Measurements from ENCODE around the gene TBKBP1. TPM values are rescaled to one million over a fixed set of nuclear protein-coding genes. Genes with fewer than 3 reads are reported as not detected.

The TBKBP1 gene
- total RNA-seq, 1 donor from 2014 or later = 52.7 TPM

DNA sequence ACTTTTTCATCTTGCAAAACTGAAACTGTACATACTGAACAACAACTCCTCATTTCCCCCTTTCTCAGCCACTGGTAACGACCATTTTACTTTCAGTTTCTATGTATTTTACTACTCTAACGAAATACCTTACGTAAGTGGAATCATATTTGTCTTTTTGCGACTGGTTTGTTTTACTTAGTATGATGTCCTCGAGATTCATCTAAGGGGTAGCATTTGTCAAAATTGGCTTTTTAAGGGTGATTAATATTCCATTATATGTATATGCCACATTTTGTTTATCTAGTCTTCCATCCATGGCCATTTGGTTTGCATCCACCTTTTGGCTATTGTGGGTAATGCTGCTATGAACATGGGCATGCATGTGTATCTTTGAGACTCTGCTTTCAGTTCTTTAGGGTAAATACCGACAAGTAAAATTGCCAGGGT is 33.9 kb upstream of the TBKBP1 start:
- TF ChIP-seq, protein P1, sequence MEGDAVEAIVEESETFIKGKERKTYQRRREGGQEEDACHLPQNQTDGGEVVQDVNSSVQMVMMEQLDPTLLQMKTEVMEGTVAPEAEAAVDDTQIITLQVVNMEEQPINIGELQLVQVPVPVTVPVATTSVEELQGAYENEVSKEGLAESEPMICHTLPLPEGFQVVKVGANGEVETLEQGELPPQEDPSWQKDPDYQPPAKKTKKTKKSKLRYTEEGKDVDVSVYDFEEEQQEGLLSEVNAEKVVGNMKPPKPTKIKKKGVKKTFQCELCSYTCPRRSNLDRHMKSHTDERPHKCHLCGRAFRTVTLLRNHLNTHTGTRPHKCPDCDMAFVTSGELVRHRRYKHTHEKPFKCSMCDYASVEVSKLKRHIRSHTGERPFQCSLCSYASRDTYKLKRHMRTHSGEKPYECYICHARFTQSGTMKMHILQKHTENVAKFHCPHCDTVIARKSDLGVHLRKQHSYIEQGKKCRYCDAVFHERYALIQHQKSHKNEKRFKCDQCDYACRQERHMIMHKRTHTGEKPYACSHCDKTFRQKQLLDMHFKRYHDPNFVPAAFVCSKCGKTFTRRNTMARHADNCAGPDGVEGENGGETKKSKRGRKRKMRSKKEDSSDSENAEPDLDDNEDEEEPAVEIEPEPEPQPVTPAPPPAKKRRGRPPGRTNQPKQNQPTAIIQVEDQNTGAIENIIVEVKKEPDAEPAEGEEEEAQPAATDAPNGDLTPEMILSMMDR (IDR thresholded peaks at IDR 0.05; ENCODE audit: unreplicated experiment) = no peak
- Mint-ChIP-seq H3K9me3 (no peaks in the 10 kb centered on the region), H3K27me3 (ENCODE audit: low read depth) (no peaks in the 10 kb centered on the region), H3K4me1 (no peaks in the 10 kb centered on the region), H3K4me3 (no peak overlapping the region), H3K27ac (no peak overlapping the region), H3K36me3 (peaks cover 40% of the 10 kb centered on the region)
- no peak for DNase-seq (ENCODE audit: low spot score in 2 of 2, unreplicated experiment in 2 of 2)

DNA sequence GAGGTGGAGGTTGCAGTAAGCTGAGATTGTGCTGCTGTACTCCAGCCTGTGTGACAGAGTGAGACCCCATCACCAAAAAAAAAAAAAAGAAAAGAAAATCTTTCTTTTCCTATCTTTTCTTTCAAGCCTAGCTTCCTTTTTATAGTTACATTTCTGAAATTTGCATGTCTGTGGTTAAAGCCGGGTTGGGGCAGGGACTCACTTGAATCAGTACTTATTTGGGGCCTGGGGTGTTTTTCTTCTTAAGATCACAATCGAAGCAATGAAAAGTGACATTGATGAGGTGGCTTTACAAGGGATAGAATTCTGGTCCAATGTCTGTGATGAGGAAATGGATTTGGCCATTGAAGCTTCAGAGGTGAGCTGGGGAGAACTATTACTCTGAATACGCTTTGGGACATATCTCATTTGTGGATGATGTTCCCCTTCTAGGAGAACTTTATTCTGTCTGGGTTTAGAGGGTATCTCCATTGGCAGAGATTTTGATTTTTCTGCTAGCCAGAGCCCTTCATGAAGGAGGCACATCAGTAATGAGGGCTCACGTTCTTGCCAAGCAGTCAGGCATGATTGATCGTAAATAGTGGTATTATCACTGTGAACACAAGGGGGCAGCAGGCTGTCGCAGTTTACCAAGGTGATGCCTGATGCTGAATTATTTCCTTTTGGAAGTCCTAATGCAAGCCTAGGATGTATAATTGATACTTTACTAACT is 29.9 kb upstream of the TBKBP1 start:
- no peaks in the 10 kb centered on the region for H3K4me1 Mint-ChIP-seq
- peak in 1 of 2 experiments; percentile 49 for DNase-seq (ENCODE audit: low spot score in 2 of 2, unreplicated experiment in 2 of 2)
- no peak overlapping the region for H3K4me3 Mint-ChIP-seq
- H3K27me3 Mint-ChIP-seq (ENCODE audit: low read depth) = no peaks in the 10 kb centered on the region
- no peaks in the 10 kb centered on the region for H3K9me3 Mint-ChIP-seq
- TF ChIP-seq, protein P1 (IDR thresholded peaks at IDR 0.05; ENCODE audit: unreplicated experiment) = peak; percentile 79
- peak overlapping the region; percentile 54 for H3K27ac Mint-ChIP-seq
- peaks cover 34% of the 10 kb centered on the region for H3K36me3 Mint-ChIP-seq

DNA sequence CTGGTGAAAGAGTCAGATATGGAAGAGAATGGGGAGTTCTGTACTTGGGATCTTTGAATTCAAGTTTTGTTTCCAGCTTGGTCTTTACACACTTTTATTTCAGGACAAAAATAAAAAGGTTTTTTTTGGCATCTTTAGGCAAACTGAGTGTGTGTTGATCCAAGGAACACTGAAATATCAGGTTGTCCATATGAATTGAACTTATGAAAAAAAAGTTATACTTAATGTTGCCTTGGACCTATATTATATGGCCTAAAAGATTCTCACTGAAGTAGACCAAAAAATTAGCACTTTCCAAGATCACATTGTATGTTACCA is 29.4 kb upstream of the TBKBP1 start:
- DNase-seq (ENCODE audit: low spot score in 2 of 2, unreplicated experiment in 2 of 2) = no peak
- no peak overlapping the region for H3K4me3 Mint-ChIP-seq
- H3K27ac Mint-ChIP-seq = no peak overlapping the region
- no peaks in the 10 kb centered on the region for H3K9me3 Mint-ChIP-seq
- TF ChIP-seq, protein P1 (IDR thresholded peaks at IDR 0.05; ENCODE audit: unreplicated experiment) = peak; percentile 56
- no peaks in the 10 kb centered on the region for H3K4me1 Mint-ChIP-seq
- no peaks in the 10 kb centered on the region for H3K27me3 Mint-ChIP-seq (ENCODE audit: low read depth)
- peaks cover 35% of the 10 kb centered on the region for H3K36me3 Mint-ChIP-seq

GRCh38 chr17:47665655-47666054 is 28.3 kb upstream of the TBKBP1 start:
- no peak overlapping the region for H3K27ac Mint-ChIP-seq

DNA sequence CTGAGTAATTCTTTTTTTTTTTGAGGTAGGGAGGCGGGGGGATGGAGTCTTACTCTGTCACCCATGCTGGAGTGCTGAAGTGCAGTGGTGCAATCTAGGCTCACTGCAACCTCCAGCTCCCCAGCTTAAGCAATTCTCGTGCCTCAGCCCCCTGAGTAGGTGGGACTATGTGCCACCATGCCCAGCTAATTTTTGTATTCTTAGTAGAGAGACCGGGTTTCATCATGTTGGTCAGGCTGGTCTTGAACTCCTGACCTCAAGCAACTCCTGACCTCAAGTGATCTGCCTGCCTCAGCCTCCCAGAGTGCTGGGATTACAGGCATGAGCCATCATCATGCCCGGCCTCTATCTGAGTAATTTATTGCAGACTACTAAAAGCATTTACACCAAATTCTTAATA is 24.9 kb upstream of the TBKBP1 start:
- Mint-ChIP-seq H3K9me3 (no peaks in the 10 kb centered on the region), H3K36me3 (peaks cover 42% of the 10 kb centered on the region), H3K27ac (no peak overlapping the region), H3K4me3 (no peak overlapping the region), H3K27me3 (ENCODE audit: low read depth) (no peaks in the 10 kb centered on the region), H3K4me1 (no peaks in the 10 kb centered on the region)
- DNase-seq (ENCODE audit: low spot score in 2 of 2, unreplicated experiment in 2 of 2) = no peak
- TF ChIP-seq, protein P1 (IDR thresholded peaks at IDR 0.05; ENCODE audit: unreplicated experiment) = no peak

More at GRCh38 chr17:47665655-47666054, 28.3 kb upstream of the TBKBP1 start:
- H3K9me3 Mint-ChIP-seq = no peaks in the 10 kb centered on the region
- TF ChIP-seq, protein P1 (IDR thresholded peaks at IDR 0.05; ENCODE audit: unreplicated experiment) = no peak
- H3K4me3 Mint-ChIP-seq = no peak overlapping the region
- peaks cover 40% of the 10 kb centered on the region for H3K36me3 Mint-ChIP-seq
- H3K27me3 Mint-ChIP-seq (ENCODE audit: low read depth) = no peaks in the 10 kb centered on the region
- H3K4me1 Mint-ChIP-seq = no peaks in the 10 kb centered on the region
- DNase-seq (ENCODE audit: low spot score in 2 of 2, unreplicated experiment in 2 of 2) = no peak
